Fibroblast of gingiva (primary cell): ENCODE measurements around the gene IGLON5.

ENCODE experiments used
- DNase-seq: peaks from one replicate; pipeline ENCODE4 v3.0.0-alpha.2; 2011; ENCODE audit warnings: low read depth

The IGLON5 gene

GRCh38 chr19:51364200-51365106 lies 53.0 kb downstream of the IGLON5 start:
- DNase-seq = no peak

- peak; percentile 58 for DNase-seq
These were observed 53.9 kb downstream of the IGLON5 start for GRCh38 chr19:51365211-51365964.

GRCh38 chr19:51365965-51366388 lies 54.5 kb downstream of the IGLON5 start, which contains the start of gene ETFB:
Gene ETFB (minus strand): TSS chr19:51366388. CDS start chr19:51366326, 62 bp downstream.
- DNase-seq = no peak

- peak; percentile 98 for DNase-seq
These were observed 55.2 kb downstream of the IGLON5 start for GRCh38 chr19:51366389-51367254.

- DNase-seq = no peak
These were observed 55.8 kb downstream of the IGLON5 start for GRCh38 chr19:51367255-51367564.

GRCh38 chr19:51367565-51368365 lies 56.3 kb downstream of the IGLON5 start:
- DNase-seq = peak; percentile 99

- no peak for DNase-seq
These were observed 57.2 kb downstream of the IGLON5 start, which contains the start of gene CLDND2 for GRCh38 chr19:51368366-51369282. Gene CLDND2 (minus strand): TSS chr19:51369003. CDS start chr19:51368577, 426 bp downstream.

- DNase-seq = no peak
These were observed 58.8 kb downstream of the IGLON5 start for GRCh38 chr19:51370230-51370629.

GRCh38 chr19:51371186-51371690 lies 59.8 kb downstream of the IGLON5 start:
- DNase-seq = no peak

GRCh38 chr19:51372021-51372648 lies 60.7 kb downstream of the IGLON5 start:
- DNase-seq = no peak

GRCh38 chr19:51372649-51373504 lies 61.4 kb downstream of the IGLON5 start, which contains the start of gene NKG7:
Gene NKG7 (minus strand): TSS chr19:51372654. CDS start chr19:51372535, 119 bp downstream.
- no peak for DNase-seq

- no peak for DNase-seq
These were observed 64.2 kb downstream of the IGLON5 start for GRCh38 chr19:51375504-51376221.

GRCh38 chr19:51377422-51377821 lies 66.0 kb downstream of the IGLON5 start:
- no peak for DNase-seq

GRCh38 chr19:51380379-51380778 lies 68.9 kb downstream of the IGLON5 start:
- no peak for DNase-seq
